Endodermal cell (in vitro differentiated cells): ENCODE results near the gene SC5D. TPM values are rescaled to one million over a fixed set of nuclear protein-coding genes. Genes with fewer than 3 reads are reported as not detected.

Experiments
- DNase-seq: peaks from one replicate; pipeline ENCODE4 v3.0.0-alpha.2; 2017
- H3K27ac ChIP-seq: 2 replicates; pipeline ENCODE4 v1.5.1; 2013; ENCODE audit warnings: mild to moderate bottlenecking, low read depth, low read length, moderate library complexity
- H3K27me3 ChIP-seq: 2 replicates; pipeline ENCODE4 v1.6.1; 2013; ENCODE audit warnings: mild to moderate bottlenecking, low read length, moderate library complexity; ENCODE audit not compliant: insufficient read depth, control insufficient read depth, poor library complexity, severe bottlenecking
- H3K36me3 ChIP-seq: 2 replicates; pipeline ENCODE4 v1.7.0; 2013; ENCODE audit warnings: mild to moderate bottlenecking, low read length, moderate library complexity; ENCODE audit not compliant: control insufficient read depth, insufficient read depth
- H3K4me1 ChIP-seq: one replicate; pipeline ENCODE4 v1.7.0; 2013; ENCODE audit warnings: low read length; ENCODE audit not compliant: control insufficient read depth, insufficient read depth
- H3K4me3 ChIP-seq: 2 replicates; pipeline ENCODE4 v1.5.1; 2013; ENCODE audit warnings: mild to moderate bottlenecking, low read length, moderate library complexity
- H3K9ac ChIP-seq: 2 replicates; pipeline ENCODE4 v1.6.1; 2013; ENCODE audit warnings: mild to moderate bottlenecking, low read length, moderate library complexity; ENCODE audit not compliant: poor library complexity, severe bottlenecking; ENCODE audit errors: extremely low read depth
- H3K9me3 ChIP-seq: 2 replicates; pipeline ENCODE4 v1.6.1; 2013; ENCODE audit warnings: mild to moderate bottlenecking, low read length, moderate library complexity; ENCODE audit not compliant: control insufficient read depth
- H3K27ac Mint-ChIP-seq: 2 replicates; pipeline ENCODE4 v1.8.0; 2020; ENCODE audit warnings: mixed read lengths
- H3K27me3 Mint-ChIP-seq: 2 replicates; pipeline ENCODE4 v1.8.0; 2021; ENCODE audit warnings: mild to moderate bottlenecking, mixed read lengths; ENCODE audit not compliant: insufficient read depth
- H3K36me3 Mint-ChIP-seq: 2 replicates; pipeline ENCODE4 v1.8.0; 2020; ENCODE audit warnings: low read depth, mixed read lengths
- H3K4me1 Mint-ChIP-seq: 2 replicates; pipeline ENCODE4 v1.8.0; 2020; ENCODE audit warnings: mixed read lengths
- H3K4me3 Mint-ChIP-seq: 2 replicates; pipeline ENCODE4 v1.8.0; 2020; ENCODE audit warnings: mild to moderate bottlenecking, moderate library complexity, mixed read lengths
- H3K9me3 Mint-ChIP-seq: 2 replicates; pipeline ENCODE4 v1.8.0; 2020; ENCODE audit warnings: mild to moderate bottlenecking, mixed read lengths
- WGBS, 2 experiments: methylation state at CpG; one replicate each; pipeline versions ENCODE4 v1.1.5 to v1.1.7; 2013; ENCODE audit warnings: missing lambda C conversion rate in 2 of 2, mixed read lengths in 1 of 2; ENCODE audit not compliant: insufficient coverage in 1 of 2, insufficient read length in 1 of 2; 5-methylcytosine and 5-hydroxymethylcytosine counted together
- total RNA-seq, 2 donors: library from RNA; stranded (reverse); fragmentation: NEBNext Ultra II Directional in 1 of 2; extraction: Animal tissue kit (Norgen Biotek cat#: 25700) in 1 of 2; gene quantifications; 2 replicates in 1 of 2; 3 replicates in 1 of 2; pipeline ENCODE4 v1.2.1, GENCODE V29; 2021
- TF ChIP-seq, protein P1 (sequence below): fragments of 200-600 bp; sonication (generic); conservative IDR thresholded peaks from 2 replicates; pipeline ENCODE4 v1.5.0; 2021; ENCODE audit warnings: antibody characterized with exemption, mild to moderate bottlenecking

Gene SC5D
- total RNA-seq, 2 donors from 2014 or later: 66.0 to 70.9 TPM

GRCh38 chr11:121311373-121311772 is 18.8 kb downstream of the SC5D start:
- TF ChIP-seq, protein P1, sequence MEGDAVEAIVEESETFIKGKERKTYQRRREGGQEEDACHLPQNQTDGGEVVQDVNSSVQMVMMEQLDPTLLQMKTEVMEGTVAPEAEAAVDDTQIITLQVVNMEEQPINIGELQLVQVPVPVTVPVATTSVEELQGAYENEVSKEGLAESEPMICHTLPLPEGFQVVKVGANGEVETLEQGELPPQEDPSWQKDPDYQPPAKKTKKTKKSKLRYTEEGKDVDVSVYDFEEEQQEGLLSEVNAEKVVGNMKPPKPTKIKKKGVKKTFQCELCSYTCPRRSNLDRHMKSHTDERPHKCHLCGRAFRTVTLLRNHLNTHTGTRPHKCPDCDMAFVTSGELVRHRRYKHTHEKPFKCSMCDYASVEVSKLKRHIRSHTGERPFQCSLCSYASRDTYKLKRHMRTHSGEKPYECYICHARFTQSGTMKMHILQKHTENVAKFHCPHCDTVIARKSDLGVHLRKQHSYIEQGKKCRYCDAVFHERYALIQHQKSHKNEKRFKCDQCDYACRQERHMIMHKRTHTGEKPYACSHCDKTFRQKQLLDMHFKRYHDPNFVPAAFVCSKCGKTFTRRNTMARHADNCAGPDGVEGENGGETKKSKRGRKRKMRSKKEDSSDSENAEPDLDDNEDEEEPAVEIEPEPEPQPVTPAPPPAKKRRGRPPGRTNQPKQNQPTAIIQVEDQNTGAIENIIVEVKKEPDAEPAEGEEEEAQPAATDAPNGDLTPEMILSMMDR: no peak
- Histone ChIP-seq H3K4me1 (no peaks in the 10 kb centered on the region), H3K36me3 (peaks cover 31% of the 10 kb centered on the region), H3K27ac (no peak overlapping the region), H3K9ac (no peak overlapping the region), H3K4me3 (no peak overlapping the region), H3K9me3 (peaks cover 5% of the 10 kb centered on the region), H3K27me3 (no peaks in the 10 kb centered on the region)
- no peak overlapping the region for H3K4me3 Mint-ChIP-seq
- no peak overlapping the region for H3K27ac Mint-ChIP-seq
- no peaks in the 10 kb centered on the region for H3K27me3 Mint-ChIP-seq
- H3K9me3 Mint-ChIP-seq: no peaks in the 10 kb centered on the region
- H3K36me3 Mint-ChIP-seq: peaks cover 34% of the 10 kb centered on the region
- H3K4me1 Mint-ChIP-seq: peaks cover 6% of the 10 kb centered on the region
- DNase-seq: no peak

DNA sequence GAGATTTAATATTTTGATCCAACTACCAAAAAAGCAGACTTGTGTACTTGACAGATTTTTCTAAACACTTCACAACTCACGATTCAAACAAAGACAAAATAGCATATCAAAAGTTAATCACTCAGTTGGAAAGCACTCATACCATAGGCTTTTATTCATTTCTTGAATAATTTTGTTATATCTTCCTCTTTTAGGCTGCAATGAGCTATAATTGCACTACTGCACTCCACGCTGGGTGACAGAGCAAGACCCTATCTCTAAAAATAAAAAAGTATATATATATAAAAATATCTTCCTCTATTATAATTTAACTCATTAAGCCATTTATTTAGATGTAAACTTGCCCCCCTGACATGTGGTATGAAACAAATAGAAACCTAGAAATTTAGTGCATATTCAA is 19.9 kb downstream of the SC5D start:
- Histone ChIP-seq H3K9ac (no peak overlapping the region), H3K27me3 (no peaks in the 10 kb centered on the region), H3K4me3 (no peak overlapping the region), H3K9me3 (peaks cover 5% of the 10 kb centered on the region), H3K4me1 (no peaks in the 10 kb centered on the region), H3K36me3 (peaks cover 19% of the 10 kb centered on the region), H3K27ac (no peak overlapping the region)
- H3K9me3 Mint-ChIP-seq: no peaks in the 10 kb centered on the region
- no peaks in the 10 kb centered on the region for H3K27me3 Mint-ChIP-seq
- H3K4me3 Mint-ChIP-seq: no peak overlapping the region
- WGBS, 2 experiments: 78 to 100% methylated on average over 1 of the region's 2 CpGs
- H3K36me3 Mint-ChIP-seq: peaks cover 23% of the 10 kb centered on the region
- H3K27ac Mint-ChIP-seq: no peak overlapping the region
- H3K4me1 Mint-ChIP-seq: peaks cover 6% of the 10 kb centered on the region
- TF ChIP-seq, protein P1: no peak
- no peak for DNase-seq

DNA sequence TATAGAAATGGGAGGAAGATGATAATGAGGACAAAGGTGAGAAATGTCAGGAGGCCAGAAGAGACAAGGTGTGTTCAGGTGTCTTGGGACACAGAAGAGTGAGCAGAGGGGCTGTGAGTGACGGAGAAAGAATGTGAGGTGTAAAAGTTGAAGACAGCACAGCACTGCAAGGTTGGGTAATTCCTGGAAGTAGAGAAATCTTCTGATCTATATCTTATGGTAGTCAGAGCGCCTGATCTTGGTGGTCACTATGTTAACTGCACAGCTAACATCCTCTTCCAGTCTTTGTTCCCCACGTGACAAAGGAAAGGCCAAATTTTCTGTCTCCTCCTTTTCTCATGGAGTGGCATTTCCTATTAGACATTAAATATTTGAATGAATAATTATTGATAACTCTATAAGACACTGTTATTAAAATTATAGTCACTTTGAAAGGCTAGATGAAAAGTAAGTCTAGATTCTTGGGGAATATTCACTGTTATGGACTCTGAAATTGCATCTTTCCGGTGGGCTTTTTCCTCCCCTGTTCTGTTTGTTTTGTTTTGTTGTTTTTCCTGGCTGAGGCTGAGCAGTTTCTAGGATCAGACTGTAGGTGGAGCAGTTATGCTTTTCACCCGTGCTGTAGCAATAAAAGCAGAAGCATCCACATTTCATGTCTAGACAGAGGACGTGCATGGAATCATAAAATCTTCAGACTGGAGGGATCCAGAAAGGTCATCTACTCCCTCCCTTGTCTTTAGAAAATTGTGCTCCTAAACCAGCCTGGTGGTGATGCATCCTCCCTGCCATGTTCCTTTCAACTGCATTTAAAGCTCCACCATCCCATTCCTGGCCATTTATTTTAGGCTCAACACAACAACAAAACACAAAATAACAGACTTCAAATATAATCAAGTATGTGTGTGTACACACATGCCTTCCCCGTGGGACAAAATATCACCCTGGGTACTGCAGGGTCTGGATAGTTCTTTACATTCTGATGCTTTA is 26.6 kb downstream of the SC5D start:
- TF ChIP-seq, protein P1: peak; percentile 88
- Histone ChIP-seq H3K27me3 (no peaks in the 10 kb centered on the region), H3K36me3 (no peaks in the 10 kb centered on the region), H3K9ac (no peak overlapping the region), H3K9me3 (peaks cover 5% of the 10 kb centered on the region), H3K27ac (peak overlapping the region; percentile 73), H3K4me3 (no peak overlapping the region), H3K4me1 (peaks cover 5% of the 10 kb centered on the region)
- Mint-ChIP-seq H3K4me1 (peaks cover 23% of the 10 kb centered on the region), H3K36me3 (no peaks in the 10 kb centered on the region), H3K27ac (no peak overlapping the region), H3K9me3 (no peaks in the 10 kb centered on the region), H3K4me3 (no peak overlapping the region), H3K27me3 (no peaks in the 10 kb centered on the region)
- DNase-seq: peak; percentile 67
- 56 to 64% methylated on average over 5 to 7 of the region's 7 CpGs for WGBS, 2 experiments
